Stomach (tissue), 9 donors: Measurements from ENCODE around the gene CNTN4. TPM values are rescaled to one million over a fixed set of nuclear protein-coding genes. Genes with fewer than 3 reads are reported as not detected.

ENCODE experiments used
- DNase-seq, 2 donors: peaks; one replicate each; pipeline versions ENCODE4 v3.0.0 to v3.0.0-alpha.2; 2013 to 2019
- H3K27ac ChIP-seq, 5 donors: fragments of 200-600 bp in 4 of 5; sonication (generic) in 4 of 5; one replicate each; pipeline ENCODE4 v1.5.1; 2013 to 2019; ENCODE audit warnings: mild to moderate bottlenecking in 1 of 5, moderate library complexity in 1 of 5
- H3K27me3 ChIP-seq, 3 donors: fragments of 200-600 bp; sonication (generic); one replicate each; pipeline ENCODE4 v1.5.1; 2017 to 2019; ENCODE audit warnings: mixed run types in 1 of 3
- H3K36me3 ChIP-seq, 4 donors: fragments of 200-600 bp; sonication (generic); 1 replicate in 3 of 4; 2 replicates in 1 of 4; pipeline ENCODE4 v1.5.1; 2016 to 2019
- H3K4me1 ChIP-seq, 4 donors: fragments of 200-600 bp; sonication (generic); one replicate each; pipeline ENCODE4 v1.5.1; 2016 to 2019
- H3K4me3 ChIP-seq, 4 donors: fragments of 200-600 bp; sonication (generic) in 3 of 4; one replicate each; pipeline ENCODE4 v1.5.1; 2016 to 2019; ENCODE audit warnings: mild to moderate bottlenecking in 1 of 4
- H3K9me3 ChIP-seq, 4 donors: fragments of 200-600 bp; sonication (generic); one replicate each; pipeline ENCODE4 v1.5.1; 2016 to 2019
- EP300 ChIP-seq: sonication (generic); formaldehyde crosslinking; IDR thresholded peaks from one replicate; pipeline ENCODE4 v1.6.1; 2017; ENCODE audit warnings: antibody characterized with exemption
- POLR2A ChIP-seq, 4 donors: fragments of 450-650 bp; IDR thresholded peaks; one replicate each; pipeline ENCODE4 v1.6.1; 2016; ENCODE audit warnings: antibody characterized with exemption in 4 of 4, control low read depth in 2 of 4, mild to moderate bottlenecking in 1 of 4, moderate library complexity in 1 of 4
- POLR2AphosphoS5 ChIP-seq, 3 donors: sonication (generic); formaldehyde crosslinking; IDR thresholded peaks; one replicate each; pipeline ENCODE4 v1.6.1; 2016; ENCODE audit warnings: antibody characterized with exemption in 3 of 3
- WGBS, 5 donors: extraction: QIAGEN DNeasy Blood & Tissue Kit in 3 of 5; methylation state at CpG; one replicate each; pipeline versions ENCODE4 v1.1.5 to v1.1.7; 2013 to 2018; 5-methylcytosine and 5-hydroxymethylcytosine counted together
- intact Hi-C: fragments of 100-400 bp; cut with DNase I; formaldehyde crosslinking; loops from one replicate; pipeline ENCODE4 v1.15.1; 2023; ENCODE audit warnings: low total_unique reads
- polyA plus RNA-seq, 3 donors: library from polyadenylated mRNA; stranded (reverse); fragments of 200-250 nt; gene quantifications; one replicate each; pipeline ENCODE4 v1.2.3, GENCODE V29; 2013
- total RNA-seq, 5 donors: library from RNA; depleted of rRNA; stranded (reverse); fragments of >200 nt; gene quantifications; one replicate each; pipeline versions ENCODE4 v1.1.0 to v1.2.3, GENCODE V29; 2014 to 2016
- TF ChIP-seq, protein P1 (sequence below), 7 experiments: fragments of 450-650 bp in 4 of 7; fragments of 200-600 bp in 3 of 7; sonication (generic) in 3 of 7; IDR thresholded peaks; one replicate each; pipeline ENCODE4 v1.5.1; 2016 to 2019; ENCODE audit warnings: antibody characterized with exemption in 7 of 7, control low read depth in 2 of 7, mild to moderate bottlenecking in 1 of 7
- donor health status: healthy with polysubstance abuse.
- donor health status: Bipolar disorder and iron deficiency.
- donor health status: healthy.

CNTN4 gene
- total and polyA plus RNA-seq, 8 donors, result 0.45 to 97.0 (median 5.6) TPM

GRCh38 chr3:2950159-2950558 is 851.5 kb downstream of the CNTN4 start:
- DNase-seq, result no peak
- TF ChIP-seq POLR2AphosphoS5 (IDR thresholded peaks at IDR 0.05) (no peak), EP300 (no peak), POLR2A (IDR thresholded peaks at IDR 0.05) (no peak)
- TF ChIP-seq, protein P1, sequence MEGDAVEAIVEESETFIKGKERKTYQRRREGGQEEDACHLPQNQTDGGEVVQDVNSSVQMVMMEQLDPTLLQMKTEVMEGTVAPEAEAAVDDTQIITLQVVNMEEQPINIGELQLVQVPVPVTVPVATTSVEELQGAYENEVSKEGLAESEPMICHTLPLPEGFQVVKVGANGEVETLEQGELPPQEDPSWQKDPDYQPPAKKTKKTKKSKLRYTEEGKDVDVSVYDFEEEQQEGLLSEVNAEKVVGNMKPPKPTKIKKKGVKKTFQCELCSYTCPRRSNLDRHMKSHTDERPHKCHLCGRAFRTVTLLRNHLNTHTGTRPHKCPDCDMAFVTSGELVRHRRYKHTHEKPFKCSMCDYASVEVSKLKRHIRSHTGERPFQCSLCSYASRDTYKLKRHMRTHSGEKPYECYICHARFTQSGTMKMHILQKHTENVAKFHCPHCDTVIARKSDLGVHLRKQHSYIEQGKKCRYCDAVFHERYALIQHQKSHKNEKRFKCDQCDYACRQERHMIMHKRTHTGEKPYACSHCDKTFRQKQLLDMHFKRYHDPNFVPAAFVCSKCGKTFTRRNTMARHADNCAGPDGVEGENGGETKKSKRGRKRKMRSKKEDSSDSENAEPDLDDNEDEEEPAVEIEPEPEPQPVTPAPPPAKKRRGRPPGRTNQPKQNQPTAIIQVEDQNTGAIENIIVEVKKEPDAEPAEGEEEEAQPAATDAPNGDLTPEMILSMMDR (IDR thresholded peaks at IDR 0.05), result no peak
- H3K9me3 ChIP-seq, result no peaks in the 10 kb centered on the region
- intact Hi-C loops, result no loop called here
- no peaks in the 10 kb centered on the region for H3K4me1 ChIP-seq
- 64 to 80% (median 68%) methylated on average over 2 of the region's 2 CpGs for WGBS, 5 donors
- H3K27me3 ChIP-seq, result no peaks in the 10 kb centered on the region
- H3K4me3 ChIP-seq, result no peak overlapping the region
- H3K36me3 ChIP-seq, result no peaks in the 10 kb centered on the region
- H3K27ac ChIP-seq, result no peak overlapping the region

DNA sequence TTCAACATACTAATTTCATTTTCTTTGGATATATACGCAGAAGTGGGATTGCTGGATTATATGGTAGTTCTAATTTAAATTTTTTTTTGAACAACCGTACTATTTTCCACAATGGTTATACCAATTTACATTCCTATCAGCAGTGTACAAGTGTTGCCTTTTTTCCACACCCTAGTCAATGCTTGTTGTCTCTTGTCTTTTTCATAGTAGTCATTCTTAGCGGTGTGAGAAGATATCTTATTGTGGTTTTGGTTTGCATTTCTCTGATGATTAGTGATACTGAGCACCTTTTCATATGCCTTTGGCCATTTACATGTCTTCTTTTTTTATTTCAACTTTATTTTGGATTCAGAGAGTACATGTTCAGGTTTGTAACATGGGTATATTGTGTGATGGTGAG is 858.4 kb downstream of the CNTN4 start:
- intact Hi-C loops, result no loop called here
- Histone ChIP-seq H3K4me3 (no peak overlapping the region), H3K36me3 (no peaks in the 10 kb centered on the region), H3K4me1 (no peaks in the 10 kb centered on the region), H3K27ac (no peak overlapping the region), H3K9me3 (no peaks in the 10 kb centered on the region), H3K27me3 (no peaks in the 10 kb centered on the region)
- TF ChIP-seq EP300 (no peak), POLR2AphosphoS5 (IDR thresholded peaks at IDR 0.05) (no peak), POLR2A (IDR thresholded peaks at IDR 0.05) (no peak)
- TF ChIP-seq, protein P1 (IDR thresholded peaks at IDR 0.05), result no peak
- 60 to 95% (median 81%) methylated on average over 3 of the region's 3 CpGs for WGBS, 5 donors
- no peak for DNase-seq

DNA sequence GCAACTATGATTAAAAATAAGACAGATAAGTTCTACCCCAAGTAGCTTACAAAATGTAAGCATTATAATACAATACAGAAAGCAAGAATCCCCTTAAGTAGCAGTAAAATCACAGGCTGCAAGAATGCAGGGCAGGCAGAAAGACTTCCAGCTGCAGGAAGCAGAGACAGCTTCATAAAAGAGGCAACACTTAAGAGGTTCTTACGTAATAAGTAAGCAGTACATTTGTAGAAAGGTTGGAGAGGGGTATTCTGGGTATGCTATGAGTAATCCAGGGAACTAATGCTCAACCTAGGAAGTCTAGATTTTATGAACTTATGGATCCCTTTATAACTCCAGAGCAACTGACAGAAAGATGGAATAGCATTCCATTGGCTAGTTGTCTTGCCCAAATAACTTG is 859.9 kb downstream of the CNTN4 start:
- TF ChIP-seq POLR2A (IDR thresholded peaks at IDR 0.05), result no peak
- TF ChIP-seq POLR2AphosphoS5 (IDR thresholded peaks at IDR 0.05), result no peak
- TF ChIP-seq EP300, result no peak
- TF ChIP-seq, protein P1 (IDR thresholded peaks at IDR 0.05), result no peak
- Histone ChIP-seq H3K9me3 (no peaks in the 10 kb centered on the region), H3K27me3 (no peaks in the 10 kb centered on the region), H3K4me3 (no peak overlapping the region), H3K36me3 (no peaks in the 10 kb centered on the region), H3K27ac (no peak overlapping the region), H3K4me1 (no peaks in the 10 kb centered on the region)
- peak in 1 of 2 donors; percentile 26 for DNase-seq
- 48 to 58% (median 50%) methylated on average over 1 of the region's 1 CpG for WGBS, 5 donors
- intact Hi-C loops, result no loop called here

- H3K27ac ChIP-seq, result no peak overlapping the region
- DNase-seq, result no peak
- no peak overlapping the region for H3K4me3 ChIP-seq
- H3K4me1 ChIP-seq, result no peaks in the 10 kb centered on the region
- TF ChIP-seq EP300 (no peak), POLR2A (IDR thresholded peaks at IDR 0.05) (no peak), POLR2AphosphoS5 (IDR thresholded peaks at IDR 0.05) (no peak)
- TF ChIP-seq, protein P1 (IDR thresholded peaks at IDR 0.05), result no peak
- 71 to 80% (median 76%) methylated on average over 1 of the region's 1 CpG for WGBS, 5 donors
- no peaks in the 10 kb centered on the region for H3K36me3 ChIP-seq
- no peaks in the 10 kb centered on the region for H3K27me3 ChIP-seq
- intact Hi-C loops, result no loop called here
- no peaks in the 10 kb centered on the region for H3K9me3 ChIP-seq
Measured at GRCh38 chr3:2961576-2961975, 862.9 kb downstream of the CNTN4 start.
